Right lobe of liver (tissue), 6 donors: ENCODE measurements around the gene TMEM174. TPM values are rescaled to one million over a fixed set of nuclear protein-coding genes. Genes with fewer than 3 reads are reported as not detected.
A peak's percentile ranks its signal among the peaks of the same experiment; 100 is the strongest.

ENCODE experiments used
- ATAC-seq, 4 donors: fragments of 200-7000 bp; cut with Tn5 transposase; one replicate each; pipeline ENCODE4 v1.9.1; 2020; ENCODE audit warnings: mild to moderate bottlenecking in 4 of 4, moderate library complexity in 4 of 4
- DNase-seq, 3 donors: peaks; one replicate each; pipeline ENCODE4 v3.0.0-alpha.2; 2020
- H3K27ac ChIP-seq, 3 donors: fragments of 200-600 bp; one replicate each; pipeline ENCODE4 v1.8.0; 2022
- H3K27me3 ChIP-seq, 2 donors: fragments of 200-600 bp; one replicate each; pipeline ENCODE4 v1.8.0; 2022
- H3K36me3 ChIP-seq, 4 donors: fragments of 200-600 bp; sonication (generic) in 1 of 4; one replicate each; pipeline versions ENCODE4 v1.5.1 to v1.8.0; 2017 to 2022; ENCODE audit warnings: control low read depth in 1 of 4
- H3K4me1 ChIP-seq, 4 donors: fragments of 200-600 bp; sonication (generic) in 1 of 4; one replicate each; pipeline versions ENCODE4 v1.5.1 to v1.8.0; 2017 to 2022; ENCODE audit warnings: control low read depth in 1 of 4
- H3K4me3 ChIP-seq, 3 donors: fragments of 200-600 bp; one replicate each; pipeline ENCODE4 v1.8.0; 2022
- H3K9me3 ChIP-seq, 4 donors: fragments of 200-600 bp; sonication (generic) in 1 of 4; one replicate each; pipeline versions ENCODE4 v1.5.1 to v1.8.0; 2017 to 2022; ENCODE audit warnings: control low read depth in 1 of 4
- POLR2A ChIP-seq: fragments of 450-650 bp; IDR thresholded peaks from one replicate; pipeline ENCODE4 v1.6.1; 2017; ENCODE audit warnings: antibody characterized with exemption, mild to moderate bottlenecking
- WGBS: methylation state at CpG from one replicate; pipeline ENCODE4 v1.1.6; 2018; ENCODE audit warnings: low coverage, low lambda C conversion rate; ENCODE audit not compliant: insufficient coverage; ENCODE audit errors: missing lambda C conversion rate; 5-methylcytosine and 5-hydroxymethylcytosine counted together
- intact Hi-C, 2 donors: fragments of 100-400 bp; cut with DNase I; formaldehyde crosslinking; loops; one replicate each; pipeline versions ENCODE4 v1.11.2 to v1.14.1; 2022
- total RNA-seq, 6 experiments: library from RNA; depleted of rRNA in 2 of 6; stranded (reverse); fragments of >200 nt in 2 of 6; fragmentation: NEBNext Ultra II Directional in 3 of 6; extraction: Animal tissue kit (Norgen Biotek cat#: 25700) in 3 of 6; gene quantifications; one replicate each; pipeline versions ENCODE4 v1.1.0 to v1.2.4, GENCODE V29; 2016 to 2023
- TF ChIP-seq, protein P1 (sequence below), 4 donors: fragments of 200-600 bp in 3 of 4; fragments of 450-650 bp in 1 of 4; IDR thresholded peaks; one replicate each; pipeline versions ENCODE4 v1.5.1 to v1.8.0; 2016 to 2022; ENCODE audit warnings: antibody characterized with exemption in 4 of 4, mild to moderate bottlenecking in 2 of 4
- donor health status: DM: no; HTN: yes; CAD: no.
- donor health status: DM: no; HTN: no; CAD: no.
- donor health status: DM: no; HTN: no; CAD: no.
- donor health status: DM: no; HTN: yes; CAD: no.
- donor health status: DM: no; HTN: yes; CAD: no.

TMEM174 gene
- total RNA-seq, 6 experiments from 2014 or later: not detected

DNA sequence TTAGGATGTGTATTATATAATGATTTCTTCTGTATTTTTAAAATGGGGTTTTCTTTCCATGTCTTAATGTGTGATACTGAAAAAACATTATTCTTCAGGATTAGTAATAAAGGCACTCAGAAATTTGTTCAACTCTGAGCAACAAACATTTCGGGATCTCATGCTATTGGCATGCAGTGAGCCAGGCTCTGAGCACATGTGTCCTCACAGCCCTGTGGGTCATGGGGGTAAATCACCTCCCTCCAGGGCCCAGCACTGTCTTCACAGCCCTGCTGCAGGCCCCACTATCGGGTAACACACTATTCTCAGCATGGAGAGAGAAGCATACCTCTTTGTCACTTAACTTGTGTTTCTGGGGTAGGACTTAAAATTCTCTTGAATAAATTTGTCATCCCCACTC lies 14.0 kb downstream of the TMEM174 start:
- intact Hi-C loops: no loop called here
- ATAC-seq (no peak), DNase-seq (no peak)
- no peak overlapping the region for H3K4me3 ChIP-seq
- no peak for TF ChIP-seq POLR2A
- TF ChIP-seq, protein P1, sequence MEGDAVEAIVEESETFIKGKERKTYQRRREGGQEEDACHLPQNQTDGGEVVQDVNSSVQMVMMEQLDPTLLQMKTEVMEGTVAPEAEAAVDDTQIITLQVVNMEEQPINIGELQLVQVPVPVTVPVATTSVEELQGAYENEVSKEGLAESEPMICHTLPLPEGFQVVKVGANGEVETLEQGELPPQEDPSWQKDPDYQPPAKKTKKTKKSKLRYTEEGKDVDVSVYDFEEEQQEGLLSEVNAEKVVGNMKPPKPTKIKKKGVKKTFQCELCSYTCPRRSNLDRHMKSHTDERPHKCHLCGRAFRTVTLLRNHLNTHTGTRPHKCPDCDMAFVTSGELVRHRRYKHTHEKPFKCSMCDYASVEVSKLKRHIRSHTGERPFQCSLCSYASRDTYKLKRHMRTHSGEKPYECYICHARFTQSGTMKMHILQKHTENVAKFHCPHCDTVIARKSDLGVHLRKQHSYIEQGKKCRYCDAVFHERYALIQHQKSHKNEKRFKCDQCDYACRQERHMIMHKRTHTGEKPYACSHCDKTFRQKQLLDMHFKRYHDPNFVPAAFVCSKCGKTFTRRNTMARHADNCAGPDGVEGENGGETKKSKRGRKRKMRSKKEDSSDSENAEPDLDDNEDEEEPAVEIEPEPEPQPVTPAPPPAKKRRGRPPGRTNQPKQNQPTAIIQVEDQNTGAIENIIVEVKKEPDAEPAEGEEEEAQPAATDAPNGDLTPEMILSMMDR (IDR thresholded peaks at IDR 0.05): no peak
- H3K36me3 ChIP-seq: no peaks in the 10 kb centered on the region
- no peaks in the 10 kb centered on the region for H3K9me3 ChIP-seq
- no peaks in the 10 kb centered on the region for H3K27me3 ChIP-seq
- 76% methylated on average over 2 of the region's 2 CpGs for whole genome bisulfite sequencing
- H3K27ac ChIP-seq: no peak overlapping the region
- no peaks in the 10 kb centered on the region for H3K4me1 ChIP-seq

DNA sequence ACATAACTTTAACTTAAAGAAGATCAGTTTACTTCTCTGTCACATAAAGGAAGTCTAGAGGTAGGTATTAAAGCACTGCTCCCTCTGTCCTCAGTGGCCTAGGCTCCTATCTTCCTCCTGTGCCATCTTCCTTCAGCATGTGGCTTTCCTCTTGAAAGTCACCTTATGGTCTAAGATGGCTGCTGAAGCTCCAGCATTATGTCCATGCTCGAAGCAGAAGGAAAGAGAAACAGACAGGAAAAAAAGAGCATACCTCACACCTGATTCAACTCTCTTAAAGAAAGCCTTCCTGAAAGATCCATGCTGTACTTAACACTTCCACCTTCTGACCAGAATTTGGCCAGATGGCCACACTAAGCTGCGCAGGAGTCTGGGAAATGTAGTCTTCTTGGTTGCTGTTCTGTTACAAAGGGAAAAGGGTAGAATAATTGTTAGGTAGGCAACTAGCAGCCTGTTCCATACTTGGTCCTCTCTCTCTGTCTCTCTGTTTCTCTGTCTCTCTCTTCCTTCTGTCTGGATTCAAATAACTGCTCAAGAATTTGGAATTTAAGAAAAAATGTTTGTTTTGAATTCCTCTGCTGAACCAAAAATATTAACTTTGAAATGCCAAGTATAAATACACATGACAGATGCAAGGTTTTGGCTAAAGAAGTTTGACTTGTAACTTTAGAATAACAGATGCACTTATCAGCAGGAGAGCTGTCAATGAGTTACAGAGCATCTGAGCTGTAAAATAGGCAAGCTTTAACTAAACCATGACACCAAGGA lies 16.0 kb downstream of the TMEM174 start:
- no peaks in the 10 kb centered on the region for H3K9me3 ChIP-seq
- no peaks in the 10 kb centered on the region for H3K36me3 ChIP-seq
- no peak overlapping the region for H3K4me3 ChIP-seq
- no peaks in the 10 kb centered on the region for H3K4me1 ChIP-seq
- intact Hi-C loops: no loop called here
- no peak overlapping the region for H3K27ac ChIP-seq
- no peak for DNase-seq
- 92% methylated on average over 2 of the region's 2 CpGs for WGBS
- TF ChIP-seq, protein P1 (IDR thresholded peaks at IDR 0.05): no peak
- no peak for TF ChIP-seq POLR2A
- no peak for ATAC-seq
- no peaks in the 10 kb centered on the region for H3K27me3 ChIP-seq

DNA sequence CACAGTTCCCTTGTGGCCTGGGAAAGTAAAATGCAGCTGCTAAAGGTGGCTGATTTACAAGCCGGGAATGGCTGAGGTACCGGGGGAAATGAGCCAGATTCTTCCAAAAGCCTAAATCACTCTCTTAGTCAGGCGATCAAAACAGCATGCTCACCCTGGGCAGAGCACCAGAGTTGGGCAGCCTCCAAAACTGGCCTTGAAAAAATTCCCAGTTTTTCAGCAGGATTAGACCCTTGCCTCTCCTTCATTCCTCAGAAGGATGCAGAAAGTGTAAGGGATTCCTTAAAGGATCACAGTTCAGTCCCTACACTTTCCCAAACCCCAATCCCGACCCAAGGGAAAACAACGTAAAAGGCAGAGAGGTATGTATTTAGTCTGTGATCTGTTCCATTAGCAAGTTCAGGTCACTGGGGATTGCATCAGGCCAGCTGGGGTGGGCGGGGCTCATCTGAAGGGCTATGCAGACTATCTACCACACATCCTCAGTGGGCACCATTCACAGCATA lies 16.9 kb downstream of the TMEM174 start:
- TF ChIP-seq POLR2A: no peak
- TF ChIP-seq, protein P1 (IDR thresholded peaks at IDR 0.05): no peak
- Histone ChIP-seq H3K27me3 (no peaks in the 10 kb centered on the region), H3K36me3 (no peaks in the 10 kb centered on the region), H3K4me1 (no peaks in the 10 kb centered on the region), H3K9me3 (no peaks in the 10 kb centered on the region), H3K27ac (no peak overlapping the region), H3K4me3 (no peak overlapping the region)
- DNase-seq (no peak), ATAC-seq (peak; percentile 27 to 63 (median 48))
- intact Hi-C loops: no loop called here
- WGBS: 53% methylated on average over 5 of the region's 6 CpGs

DNA sequence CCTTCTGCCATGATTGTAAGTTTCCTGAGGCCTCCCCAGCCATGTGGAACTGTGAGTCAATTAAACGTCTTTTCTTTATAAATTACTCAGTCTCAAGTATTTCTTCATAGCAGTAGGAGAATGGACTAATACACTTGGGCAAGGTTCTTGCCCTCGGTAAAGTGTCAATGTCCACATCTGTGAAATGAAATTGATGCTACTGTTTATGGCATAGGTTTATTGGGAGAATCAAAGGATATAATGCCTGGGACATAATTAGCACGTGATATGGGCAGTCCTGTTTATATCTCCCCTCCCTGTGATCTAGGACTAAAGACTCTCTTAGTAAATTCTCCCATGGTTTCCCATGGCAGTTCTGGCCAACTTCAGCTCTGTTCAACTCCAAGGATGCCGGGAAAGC lies 19.4 kb downstream of the TMEM174 start:
- TF ChIP-seq, protein P1 (IDR thresholded peaks at IDR 0.05): no peak
- TF ChIP-seq POLR2A: no peak
- H3K4me3 ChIP-seq: no peak overlapping the region
- no peaks in the 10 kb centered on the region for H3K27me3 ChIP-seq
- H3K36me3 ChIP-seq: no peaks in the 10 kb centered on the region
- no peak for ATAC-seq
- H3K9me3 ChIP-seq: no peaks in the 10 kb centered on the region
- 55% methylated on average over 3 of the region's 4 CpGs for WGBS
- DNase-seq: no peak
- intact Hi-C loops: no loop called here
- H3K27ac ChIP-seq: no peak overlapping the region
- H3K4me1 ChIP-seq: no peaks in the 10 kb centered on the region
